GM23248 (cell line): ENCODE data around the gene SURF6. TPM values are rescaled to one million over a fixed set of nuclear protein-coding genes. Genes with fewer than 3 reads are reported as not detected.
"Not testable (repeated sequence)": the region's sequence is repeated elsewhere in the genome, so short reads cannot be mapped to it uniquely, and the experiment has no call there.

Experiments used
- DNase-seq: peaks from one replicate; pipeline ENCODE4 v3.0.0-alpha.2; 2015
- H2AFZ ChIP-seq: fragments of 200-600 bp; sonication (generic); 2 replicates; pipeline ENCODE4 v1.6.1; 2016; ENCODE audit warnings: antibody characterized with exemption
- H3F3A ChIP-seq: fragments of 200-600 bp; sonication (generic); 2 replicates; pipeline ENCODE4 v1.6.1; 2016; ENCODE audit warnings: mild to moderate bottlenecking, antibody characterized with exemption, mixed run types; ENCODE audit not compliant: insufficient read depth
- H3K27ac ChIP-seq: fragments of 200-600 bp; sonication (generic); 2 replicates; pipeline ENCODE4 v1.5.1; 2016; ENCODE audit warnings: mild to moderate bottlenecking
- H3K27me3 ChIP-seq: fragments of 200-600 bp; sonication (generic); replicated peaks from 2 replicates; pipeline ENCODE4 v1.6.1; 2016; ENCODE audit warnings: mild to moderate bottlenecking; ENCODE audit not compliant: insufficient read depth
- H3K36me3 ChIP-seq: fragments of 200-600 bp; sonication (generic); 2 replicates; pipeline ENCODE4 v1.6.1; 2016; ENCODE audit warnings: low read depth, mild to moderate bottlenecking
- H3K4me1 ChIP-seq: fragments of 200-600 bp; sonication (generic); 2 replicates; pipeline ENCODE4 v1.6.1; 2016; ENCODE audit warnings: mild to moderate bottlenecking; ENCODE audit not compliant: insufficient read depth
- H3K4me2 ChIP-seq: fragments of 200-600 bp; sonication (generic); one replicate; pipeline ENCODE4 v1.6.1; 2016; ENCODE audit warnings: mild to moderate bottlenecking; ENCODE audit not compliant: unreplicated experiment
- H3K4me3 ChIP-seq: fragments of 200-600 bp; sonication (generic); 2 replicates; pipeline ENCODE4 v1.5.1; 2016; ENCODE audit warnings: mild to moderate bottlenecking
- H3K79me2 ChIP-seq: fragments of 200-600 bp; sonication (generic); 2 replicates; pipeline ENCODE4 v1.6.1; 2016; ENCODE audit warnings: mild to moderate bottlenecking; ENCODE audit not compliant: insufficient read depth
- H3K9ac ChIP-seq: fragments of 200-600 bp; sonication (generic); 2 replicates; pipeline ENCODE4 v1.6.1; 2016; ENCODE audit warnings: mild to moderate bottlenecking
- H3K9me2 ChIP-seq: fragments of 200-600 bp; sonication (generic); 2 replicates; pipeline ENCODE4 v1.6.1; 2016; ENCODE audit warnings: mixed run types, mild to moderate bottlenecking, moderate library complexity; ENCODE audit not compliant: insufficient read depth
- H3K9me3 ChIP-seq: fragments of 200-600 bp; sonication (generic); one replicate; pipeline ENCODE4 v1.6.1; 2017; ENCODE audit warnings: low read depth
- H4K20me1 ChIP-seq: fragments of 200-600 bp; sonication (generic); 2 replicates; pipeline ENCODE4 v1.6.0; 2016; ENCODE audit not compliant: insufficient read depth
- EZH2 ChIP-seq: fragments of 200-600 bp; sonication (generic); IDR thresholded peaks from 2 replicates; pipeline ENCODE4 v1.6.1; 2018; ENCODE audit warnings: antibody characterized with exemption, mild to moderate bottlenecking; ENCODE audit not compliant: insufficient read depth, poor library complexity, severe bottlenecking
- EZH2phosphoT487 ChIP-seq: fragments of 200-600 bp; sonication (generic); IDR thresholded peaks from 2 replicates; pipeline ENCODE4 v1.6.1; 2018; ENCODE audit warnings: antibody characterized with exemption, moderate library complexity, mild to moderate bottlenecking, low read depth; ENCODE audit not compliant: insufficient read depth
- WGBS, 2 experiments: methylation state at CpG; one replicate each; pipeline ENCODE4 v1.1.6; 2015 to 2017; ENCODE audit warnings: low lambda C conversion rate in 2 of 2, low coverage in 1 of 2; ENCODE audit errors: missing lambda C conversion rate in 2 of 2; 5-methylcytosine and 5-hydroxymethylcytosine counted together
- in situ Hi-C: fragments of 300-500 bp; cut with MboI; formaldehyde crosslinking; loops from 2 replicates; pipeline ENCODE4 v1.15.0; 2020
- polyA plus RNA-seq: library from polyadenylated mRNA; unstranded; fragments of >200 nt; fragmentation: Nextera tagmentation; extraction: Ambion mirVana; gene quantifications from 2 replicates; pipeline ENCODE4 v1.2.1, GENCODE V29; 2016
- total RNA-seq: library from RNA; depleted of rRNA; stranded (reverse); fragments of >200 nt; shearing (Covaris generic); gene quantifications from 2 replicates; pipeline ENCODE4 v1.2.3, GENCODE V29; 2014

The SURF6 gene
- total and polyA plus RNA-seq, 2 experiments from 2014 or later: 10.8 to 13.4 TPM

- H3K36me3 ChIP-seq: no peaks in the 10 kb centered on the region
- no peak overlapping the region for H2AFZ ChIP-seq
- TF ChIP-seq EZH2phosphoT487 (no peak), EZH2 (no peak)
- H3K9me3 ChIP-seq: no peaks in the 10 kb centered on the region
- H3K27ac ChIP-seq: no peak overlapping the region
- no peaks in the 10 kb centered on the region for H3K4me1 ChIP-seq
- WGBS, 2 experiments: 55 to 56% methylated on average over 13 of the region's 13 CpGs
- no peak overlapping the region for H3K4me3 ChIP-seq
- H3F3A ChIP-seq: no peaks in the 10 kb centered on the region
- in situ Hi-C loops: no loop called here
- H3K9me2 ChIP-seq: no peaks in the 10 kb centered on the region
- H3K27me3 ChIP-seq: peaks cover 29% of the 10 kb centered on the region
- H3K4me2 ChIP-seq: no peak overlapping the region
- H3K9ac ChIP-seq: no peak overlapping the region
- H4K20me1 ChIP-seq: no peaks in the 10 kb centered on the region
- no peak for DNase-seq
- no peaks in the 10 kb centered on the region for H3K79me2 ChIP-seq
These were observed 34.4 kb downstream of the SURF6 start for GRCh38 chr9:133301253-133302230.

- H3K9me2 ChIP-seq, H4K20me1 ChIP-seq, H3K79me2 ChIP-seq, H3K27ac ChIP-seq, H3F3A ChIP-seq, in situ Hi-C loops, DNase-seq, H3K36me3 ChIP-seq, H3K4me1 ChIP-seq, H3K9me3 ChIP-seq, H3K9ac ChIP-seq, H3K4me2 ChIP-seq, H2AFZ ChIP-seq, H3K4me3 ChIP-seq: not testable (repeated sequence)
- 14 to 33% methylated on average over 4 to 14 of the region's 16 CpGs for WGBS, 2 experiments
- H3K27me3 ChIP-seq: peaks cover 37% of the 10 kb centered on the region
These were observed 36.0 kb downstream of the SURF6 start for GRCh38 chr9:133299996-133300395.

GRCh38 chr9:133294257-133294656 is 41.7 kb downstream of the SURF6 start:
- H4K20me1 ChIP-seq: no peaks in the 10 kb centered on the region
- no peak for TF ChIP-seq EZH2
- no peak for TF ChIP-seq EZH2phosphoT487
- WGBS, 2 experiments: 0 to 2% methylated on average over 1 of the region's 1 CpG
- H3F3A ChIP-seq: no peaks in the 10 kb centered on the region
- no peaks in the 10 kb centered on the region for H3K36me3 ChIP-seq
- no peak for DNase-seq
- H3K9me2 ChIP-seq: no peaks in the 10 kb centered on the region
- H3K27ac ChIP-seq: no peak overlapping the region
- H3K4me3 ChIP-seq: no peak overlapping the region
- H3K9me3 ChIP-seq: no peaks in the 10 kb centered on the region
- no peak overlapping the region for H3K9ac ChIP-seq
- no peak overlapping the region for H3K4me2 ChIP-seq
- no peaks in the 10 kb centered on the region for H3K79me2 ChIP-seq
- in situ Hi-C loops: no loop called here
- no peaks in the 10 kb centered on the region for H3K4me1 ChIP-seq
- no peak overlapping the region for H2AFZ ChIP-seq
- H3K27me3 ChIP-seq: peaks cover 34% of the 10 kb centered on the region

GRCh38 chr9:133290751-133291302 is 45.2 kb downstream of the SURF6 start:
- Histone ChIP-seq H3K27me3 (peaks cover 14% of the 10 kb centered on the region), H3K4me2 (no peak overlapping the region), H3K9ac (no peak overlapping the region), H3F3A (no peaks in the 10 kb centered on the region), H3K36me3 (no peaks in the 10 kb centered on the region), H3K4me3 (no peak overlapping the region), H3K9me3 (no peaks in the 10 kb centered on the region), H3K9me2 (no peaks in the 10 kb centered on the region), H3K27ac (no peak overlapping the region), H3K4me1 (no peaks in the 10 kb centered on the region), H4K20me1 (no peaks in the 10 kb centered on the region), H3K79me2 (no peaks in the 10 kb centered on the region), H2AFZ (no peak overlapping the region)
- TF ChIP-seq EZH2phosphoT487 (no peak), EZH2 (no peak)
- WGBS, 2 experiments: 42 to 46% methylated on average over 2 of the region's 2 CpGs
- no peak for DNase-seq
- in situ Hi-C loops: no loop called here
